ENCODE measurements around the gene APCDD1L.
"Not testable (repeated sequence)": the region's sequence is repeated elsewhere in the genome, so short reads cannot be mapped to it uniquely, and the experiment has no call there.

The APCDD1L gene

DNA sequence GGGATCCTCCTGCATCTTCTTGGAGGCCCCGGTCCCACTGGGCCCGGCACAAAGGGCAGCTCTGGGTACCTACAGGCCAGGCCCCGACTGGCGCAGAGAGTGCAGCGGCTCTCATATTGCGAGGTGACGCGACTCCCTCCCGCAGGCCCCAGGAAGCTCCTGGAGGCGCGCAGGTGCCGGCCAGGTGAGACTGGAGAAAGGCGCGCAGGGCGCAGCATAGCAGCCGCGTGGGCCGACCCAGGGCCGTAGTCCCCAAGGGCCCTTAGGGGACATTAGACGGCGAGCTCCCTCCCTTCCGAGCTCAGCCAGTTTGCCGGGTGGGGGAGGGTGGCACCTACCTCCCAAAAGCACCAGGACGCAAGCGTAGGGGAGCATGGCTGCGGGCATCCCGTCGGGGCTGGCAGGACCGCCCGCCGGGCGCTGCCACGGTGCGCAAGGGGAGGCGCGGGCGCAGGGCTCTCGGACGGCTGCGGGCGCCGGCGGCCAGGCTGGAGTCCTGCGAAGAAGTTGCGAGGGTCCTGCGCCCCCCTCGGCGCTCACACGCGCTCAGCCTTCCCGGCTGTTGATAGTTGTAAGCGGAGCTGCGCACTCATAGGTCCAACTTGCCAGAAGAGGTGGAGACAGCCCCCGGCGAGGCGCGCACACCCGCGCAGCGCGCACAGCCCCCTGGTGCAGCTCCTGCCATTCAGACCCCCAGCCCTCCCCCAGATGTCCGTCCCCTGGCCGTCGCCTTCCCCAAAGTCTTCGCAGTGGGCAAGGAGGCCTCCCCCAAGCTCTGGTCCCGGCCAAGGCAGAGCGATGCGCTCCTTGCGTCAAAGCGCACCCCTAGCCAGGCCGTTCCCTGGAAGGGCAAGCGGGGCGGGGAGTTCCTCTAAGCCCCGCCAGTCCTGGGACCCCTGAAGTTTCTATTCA lies 622 bp downstream of the APCDD1L start:
- peak; percentile 39 for DNase-seq (ENCODE audit: low spot score)

DNA sequence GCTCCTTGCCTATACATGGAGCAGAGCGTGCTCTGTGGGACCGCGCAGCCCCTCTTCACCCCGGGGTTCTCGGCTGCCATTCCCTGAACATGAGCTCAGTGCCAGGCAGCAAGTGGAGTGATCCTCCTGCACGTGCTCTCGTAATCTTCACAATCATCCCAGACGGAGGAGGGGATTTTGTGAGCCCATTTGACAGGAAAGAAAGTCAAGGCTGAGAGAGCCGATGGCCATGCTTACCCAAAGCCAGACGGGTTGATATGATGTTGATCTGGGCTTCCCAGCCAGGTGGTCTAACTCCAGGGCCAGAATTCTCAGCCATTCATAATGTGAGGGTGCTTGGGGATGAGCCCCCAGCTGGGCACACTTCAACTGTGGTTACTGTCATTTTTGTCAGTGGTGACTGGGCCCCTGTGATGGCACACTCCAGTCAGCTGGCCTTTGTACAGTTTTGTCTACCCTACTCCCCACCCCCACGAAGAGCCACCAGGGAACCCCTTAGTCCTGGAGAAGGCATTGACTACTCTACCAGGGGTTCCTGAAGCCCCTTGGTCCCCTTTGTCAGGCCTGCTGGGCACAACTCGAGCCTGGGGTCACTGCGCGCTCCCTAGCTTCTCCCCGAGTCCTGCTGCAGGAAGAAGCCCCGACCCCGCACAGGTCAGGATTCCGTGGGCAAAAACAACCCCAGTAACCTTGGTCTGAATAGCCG lies 1.5 kb downstream of the APCDD1L start:
- no peak for DNase-seq (ENCODE audit: low spot score)

DNA sequence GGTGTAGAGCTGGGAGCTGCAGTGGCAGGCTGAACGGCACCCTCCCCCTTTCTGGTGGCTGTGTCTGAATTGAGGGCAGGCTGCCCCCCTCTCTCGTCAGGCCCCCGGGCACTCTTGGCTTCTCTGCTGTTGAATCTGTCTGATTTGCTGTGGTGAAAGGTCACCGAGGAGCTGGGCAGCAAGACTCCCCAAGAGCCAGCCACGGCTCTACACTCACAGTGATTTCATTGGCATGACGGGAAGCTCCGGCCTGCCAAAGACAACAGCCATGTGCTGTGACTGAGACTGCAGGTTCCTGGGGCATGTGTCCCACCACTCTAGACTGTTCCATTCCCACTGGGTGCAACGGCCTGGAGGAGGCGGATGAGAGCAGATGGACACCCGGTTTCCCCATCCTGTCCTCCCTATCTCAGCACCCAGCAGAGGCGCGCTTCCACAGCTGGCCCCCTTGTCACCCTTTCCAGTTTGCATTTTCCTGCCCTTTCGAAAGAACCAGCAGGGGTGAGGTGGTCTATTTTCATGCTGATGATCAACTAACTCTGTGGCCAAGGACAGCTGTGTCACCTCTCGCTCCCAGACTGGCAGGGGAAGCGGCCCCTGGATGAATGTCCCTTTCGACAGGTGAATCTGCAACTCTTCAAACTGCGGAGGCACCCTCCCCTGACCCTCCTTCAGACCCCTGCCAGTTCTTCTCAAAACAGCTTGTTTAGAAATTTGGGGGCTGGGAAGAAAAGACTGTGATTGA lies 2.2 kb downstream of the APCDD1L start:
- no peak for DNase-seq (ENCODE audit: low spot score)

DNA sequence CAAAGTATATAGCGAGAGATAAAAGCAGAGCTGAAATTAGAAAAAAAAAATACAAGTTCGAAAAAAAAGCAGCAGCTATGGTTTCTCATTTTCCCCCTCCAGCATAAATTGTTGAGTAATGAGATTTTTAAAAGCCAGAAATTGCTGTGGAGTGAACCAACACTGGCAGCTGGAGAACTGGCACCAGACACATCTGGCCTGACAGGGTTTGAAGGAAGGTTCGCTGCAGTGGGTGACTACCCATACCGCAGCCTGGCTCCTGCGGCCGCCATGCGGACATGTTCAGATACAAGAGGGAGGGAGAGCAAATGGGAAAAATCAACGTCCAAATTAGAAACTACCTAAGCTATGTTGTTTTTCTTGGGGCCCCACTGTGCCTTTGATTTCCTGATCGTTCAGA lies 3.3 kb downstream of the APCDD1L start:
- peak; percentile 22 for DNase-seq (ENCODE audit: low spot score)

DNA sequence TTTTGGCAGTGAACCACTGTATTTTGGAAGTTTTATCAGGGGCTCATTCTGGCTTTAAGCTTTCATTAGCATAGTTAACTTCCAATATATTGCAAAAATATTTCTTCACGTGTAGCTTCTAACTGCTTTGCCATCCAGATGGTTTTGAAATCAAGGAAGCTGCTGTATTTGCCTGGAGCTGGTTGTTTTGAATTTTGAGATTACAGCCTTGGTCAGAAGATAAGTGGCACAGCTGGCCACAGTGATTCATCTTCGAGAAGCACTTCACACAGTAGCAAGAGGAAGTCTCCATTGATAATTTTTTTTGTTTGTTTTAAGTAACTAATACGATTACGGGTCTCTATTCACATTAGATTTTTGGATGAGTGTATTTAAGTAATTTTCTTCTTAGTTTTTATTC lies 3.8 kb downstream of the APCDD1L start:
- DNase-seq (ENCODE audit: low spot score): peak; percentile 67

- no peak for DNase-seq (ENCODE audit: low spot score)
These were observed 4.3 kb downstream of the APCDD1L start for GRCh38 chr20:58510921-58511320.

- no peak for DNase-seq (ENCODE audit: low spot score)
These were observed 6.3 kb downstream of the APCDD1L start for GRCh38 chr20:58508762-58509395.

DNA sequence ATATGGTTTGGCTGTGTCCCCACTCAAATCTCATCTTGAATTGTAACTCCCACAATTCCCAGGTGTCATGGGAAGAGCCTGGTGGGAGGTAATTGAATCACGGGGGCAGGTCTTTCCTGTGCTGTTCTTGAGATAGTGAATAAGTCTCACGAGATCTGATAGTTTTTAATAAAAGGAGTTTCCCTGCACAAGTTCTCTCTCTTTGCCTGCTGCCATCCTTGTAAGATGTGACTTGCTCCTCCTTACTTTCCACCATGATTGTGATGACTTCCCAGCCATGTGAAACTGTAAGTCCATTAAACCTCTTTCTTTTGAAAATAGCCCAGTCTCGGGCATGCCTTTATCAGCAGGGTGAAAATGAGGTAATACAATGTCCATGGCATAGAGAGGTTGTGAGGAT lies 8.2 kb downstream of the APCDD1L start:
- not testable (repeated sequence) for DNase-seq (ENCODE audit: low spot score)

DNA sequence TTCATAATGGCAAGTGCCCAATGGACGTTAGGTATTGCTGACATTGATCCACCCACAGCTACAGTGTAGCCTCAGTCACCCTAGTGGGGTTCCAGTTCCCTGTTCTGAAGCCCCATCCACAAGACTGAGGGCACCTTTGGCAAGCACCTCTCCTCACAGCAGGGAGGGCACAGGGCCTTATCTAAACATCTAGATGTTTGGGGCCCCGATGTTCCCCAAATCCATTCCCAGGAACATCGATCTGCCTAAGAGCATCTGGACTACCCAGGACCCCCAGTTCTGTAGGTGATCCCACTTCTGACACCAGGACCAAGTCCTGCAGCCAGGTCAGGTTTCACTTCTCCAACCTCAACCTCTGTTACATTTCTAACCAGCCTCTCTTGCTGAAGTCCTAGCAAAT lies 10.6 kb downstream of the APCDD1L start:
- no peak for DNase-seq (ENCODE audit: low spot score)

DNA sequence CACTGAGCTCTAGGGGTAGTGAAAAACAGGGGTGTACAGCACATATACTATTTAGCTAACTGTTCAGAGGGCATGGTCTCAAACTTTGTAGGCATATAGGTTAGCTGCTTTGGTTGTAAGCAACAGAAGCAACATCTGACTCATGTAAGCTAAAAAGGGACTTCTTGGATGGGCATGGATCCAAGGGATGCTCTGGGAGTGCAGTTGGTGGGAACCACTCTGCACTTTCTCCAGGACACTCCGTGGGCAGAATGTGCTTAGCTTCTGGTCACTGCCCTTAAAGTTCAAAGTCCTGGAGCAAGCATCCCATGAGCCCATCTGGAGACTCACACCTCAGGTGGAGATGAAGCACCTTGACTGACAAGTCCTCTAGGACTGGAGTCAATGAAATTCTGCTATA lies 11.5 kb downstream of the APCDD1L start:
- no peak for DNase-seq (ENCODE audit: low spot score)

DNA sequence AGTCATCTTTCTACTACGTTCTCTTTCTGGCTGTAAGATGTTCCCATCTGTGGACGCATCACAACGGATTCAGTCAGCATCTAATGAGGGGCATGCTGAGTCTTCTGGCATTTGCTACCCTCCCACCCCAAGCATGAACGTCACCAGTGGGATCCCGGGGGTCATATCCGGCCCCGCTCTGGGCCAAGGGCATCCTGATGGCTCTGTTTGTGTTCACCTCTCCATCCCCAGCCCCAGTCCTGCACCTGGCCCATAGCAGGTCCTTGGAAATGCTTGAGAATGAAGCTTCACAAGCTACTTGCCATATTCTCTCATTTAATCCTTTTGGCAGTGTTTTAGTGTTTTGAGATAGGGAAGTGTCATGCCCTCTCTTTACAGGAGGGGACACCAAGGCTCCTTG lies 14.9 kb downstream of the APCDD1L start:
- no peak for DNase-seq (ENCODE audit: low spot score)

- DNase-seq (ENCODE audit: low spot score): no peak
These were observed 16.6 kb downstream of the APCDD1L start for GRCh38 chr20:58498470-58499068.

GRCh38 chr20:58497724-58498469 lies 17.3 kb downstream of the APCDD1L start:
- DNase-seq (ENCODE audit: low spot score): no peak

DNA sequence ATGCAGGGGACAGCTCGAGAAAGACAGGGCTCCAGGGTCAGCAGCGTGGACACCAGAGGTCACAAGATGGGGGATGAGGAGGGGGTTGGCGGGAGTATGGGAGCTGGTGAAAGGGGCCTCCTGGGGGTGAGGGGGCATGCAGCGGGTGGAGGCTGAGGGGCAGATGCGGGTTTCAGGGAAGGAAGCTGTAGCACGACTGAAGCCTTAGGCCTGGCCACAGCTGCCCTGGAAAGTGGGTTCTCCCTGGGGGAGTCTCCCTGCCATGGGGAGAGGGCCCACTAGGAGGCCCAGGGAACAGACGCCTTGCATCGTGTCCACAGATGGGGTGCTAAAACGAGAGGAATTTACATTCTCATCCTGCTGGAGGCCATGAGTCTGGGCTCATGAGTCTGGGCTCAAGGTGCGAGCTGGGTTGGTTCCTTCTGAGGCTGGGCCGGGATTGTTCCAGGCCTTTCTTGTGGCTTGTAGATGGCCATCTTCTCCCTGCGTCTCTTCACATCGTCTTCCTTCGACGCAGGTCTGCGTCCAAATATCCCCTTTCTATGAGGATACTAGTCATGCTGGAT lies 18.0 kb downstream of the APCDD1L start:
- no peak for DNase-seq (ENCODE audit: low spot score)

GRCh38 chr20:58496429-58496769 lies 18.8 kb downstream of the APCDD1L start:
- DNase-seq (ENCODE audit: low spot score): no peak

DNA sequence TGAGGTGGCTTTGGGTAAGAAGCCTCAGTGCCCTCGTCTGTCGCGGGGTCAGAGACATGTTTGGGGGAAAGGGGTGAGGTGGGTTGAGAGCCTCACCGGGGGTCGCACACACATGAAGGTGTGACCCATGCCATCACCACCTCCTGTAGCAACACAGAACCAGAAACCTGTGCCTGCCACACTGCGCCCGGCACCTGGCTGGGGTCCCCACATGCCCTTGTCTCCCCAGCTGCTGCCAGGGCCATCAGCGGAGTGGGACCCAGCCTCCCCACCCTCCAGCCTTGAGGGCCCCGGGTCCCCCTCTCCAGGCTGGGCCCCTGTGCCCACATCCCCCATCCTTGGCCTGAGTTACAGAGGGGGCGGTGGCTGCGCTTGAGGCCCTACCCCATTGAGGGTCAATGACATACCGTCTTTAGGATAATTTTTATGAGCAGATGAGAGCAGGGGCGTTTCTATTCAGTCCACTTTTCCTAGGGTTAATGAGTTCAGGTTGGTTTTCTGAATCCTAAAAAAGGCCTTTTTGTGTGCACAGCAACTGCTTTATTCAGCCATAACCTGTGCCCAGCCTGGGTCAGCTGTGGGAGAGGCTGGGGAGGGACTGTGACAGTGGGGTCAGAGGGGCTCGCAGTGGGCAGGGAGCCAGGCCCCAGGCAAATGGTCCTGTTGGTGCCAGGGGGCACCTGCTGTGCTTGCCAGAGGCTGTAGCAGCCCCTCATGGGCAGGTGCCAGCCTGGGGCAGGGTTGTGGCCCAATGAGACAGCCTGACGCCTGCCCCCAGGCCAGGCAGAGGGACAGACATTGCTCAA lies 19.4 kb downstream of the APCDD1L start:
- no peak for DNase-seq (ENCODE audit: low spot score)

DNA sequence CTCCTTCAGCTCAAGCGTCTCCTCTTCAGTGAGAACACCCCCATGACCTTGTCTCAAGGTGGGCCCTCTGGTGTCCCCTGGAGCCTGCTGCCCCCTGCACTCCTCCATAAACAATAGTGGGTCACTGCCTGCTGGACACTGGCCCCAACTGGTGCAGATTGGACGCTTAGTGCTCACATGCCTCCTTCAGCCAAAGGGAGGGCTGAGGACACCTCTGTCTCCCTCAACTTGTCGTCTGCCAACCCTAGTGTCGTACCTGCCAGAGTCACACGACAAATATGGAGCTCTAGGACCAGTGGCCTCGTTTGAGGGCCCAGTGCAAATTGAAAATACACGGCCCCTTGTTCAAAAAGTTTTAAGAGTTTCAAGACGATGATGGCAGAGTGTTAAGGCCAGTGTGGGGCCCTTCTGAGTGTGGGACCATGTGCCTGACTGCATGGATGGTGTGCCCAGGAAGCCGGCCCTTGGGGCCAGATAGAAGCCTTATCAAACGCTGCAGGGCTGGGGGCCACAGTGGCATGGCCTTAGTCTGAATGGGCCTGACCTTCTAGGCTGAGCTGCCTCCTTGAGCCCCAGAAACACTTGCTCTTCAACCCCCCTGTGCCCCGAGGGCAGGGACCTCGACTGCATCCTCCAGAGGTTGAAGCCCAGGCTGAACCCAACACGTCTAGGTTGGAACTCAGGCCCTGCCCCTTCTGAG lies 20.1 kb downstream of the APCDD1L start:
- DNase-seq (ENCODE audit: low spot score): no peak

DNA sequence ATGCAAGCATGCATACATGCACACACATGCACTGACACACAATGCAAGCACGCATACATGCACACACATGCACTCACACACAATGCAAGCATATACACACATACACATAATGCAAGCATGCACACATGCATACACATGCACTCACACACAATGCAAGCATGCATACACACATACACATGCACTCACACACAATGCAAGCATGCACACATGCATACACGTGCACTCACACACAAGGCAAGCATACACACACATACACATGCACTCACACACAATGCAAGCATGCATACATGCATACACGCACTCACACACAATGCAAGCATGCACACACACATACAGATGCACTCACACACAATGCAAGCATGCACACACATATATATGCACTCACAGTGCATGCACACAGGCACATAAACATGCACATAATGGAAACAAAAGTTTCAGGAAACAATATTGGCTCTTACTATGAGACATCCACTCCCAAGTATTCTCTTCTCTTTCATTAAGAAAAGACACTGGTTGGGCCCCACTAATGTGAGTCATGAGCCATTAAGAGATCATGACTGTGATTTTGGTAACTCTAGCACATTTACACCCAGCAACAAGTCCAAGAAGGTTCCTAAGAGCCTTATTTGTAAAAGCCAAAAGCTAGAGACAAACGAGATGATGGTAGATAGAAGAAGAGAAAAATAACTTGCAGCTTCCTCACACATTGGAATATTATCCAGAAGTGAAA lies 22.2 kb downstream of the APCDD1L start:
- DNase-seq (ENCODE audit: low spot score): no peak
